SH-SY5Y (cell line): ENCODE data around the gene NID1.
A peak's percentile ranks its signal among the peaks of the same experiment; 100 is the strongest.

ENCODE experiments used
- GATA2 ChIP-seq: IDR thresholded peaks from 2 replicates; pipeline ENCODE4 v1.6.1; 2011; ENCODE audit warnings: mild to moderate bottlenecking, low read depth, low read length
- GATA3 ChIP-seq: IDR thresholded peaks from 2 replicates; pipeline ENCODE4 v1.6.1; 2011; ENCODE audit warnings: low read depth, mild to moderate bottlenecking, low read length, moderate library complexity

NID1 gene

DNA sequence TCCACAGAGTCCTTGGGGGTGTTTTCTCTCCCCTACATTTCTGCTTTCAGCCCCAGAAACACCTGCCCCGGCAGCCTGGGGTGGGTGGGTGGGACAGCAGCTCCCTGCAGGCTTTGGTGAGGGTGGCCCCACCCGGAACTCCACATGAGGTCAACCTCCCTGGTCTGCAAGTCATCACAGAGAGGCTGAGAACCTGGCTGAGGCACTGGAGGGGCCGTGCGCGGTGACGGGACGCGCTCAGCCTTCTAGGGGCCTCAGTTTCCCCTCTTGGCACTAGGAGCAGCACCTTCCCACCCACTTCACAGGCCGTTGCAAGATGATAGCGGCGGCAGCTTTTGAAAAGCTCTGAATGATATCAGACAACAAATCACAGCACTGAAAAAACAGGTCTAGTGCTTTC is 37.7 kb upstream of the NID1 start:
- no peak for TF ChIP-seq GATA2
- TF ChIP-seq GATA3 = no peak

DNA sequence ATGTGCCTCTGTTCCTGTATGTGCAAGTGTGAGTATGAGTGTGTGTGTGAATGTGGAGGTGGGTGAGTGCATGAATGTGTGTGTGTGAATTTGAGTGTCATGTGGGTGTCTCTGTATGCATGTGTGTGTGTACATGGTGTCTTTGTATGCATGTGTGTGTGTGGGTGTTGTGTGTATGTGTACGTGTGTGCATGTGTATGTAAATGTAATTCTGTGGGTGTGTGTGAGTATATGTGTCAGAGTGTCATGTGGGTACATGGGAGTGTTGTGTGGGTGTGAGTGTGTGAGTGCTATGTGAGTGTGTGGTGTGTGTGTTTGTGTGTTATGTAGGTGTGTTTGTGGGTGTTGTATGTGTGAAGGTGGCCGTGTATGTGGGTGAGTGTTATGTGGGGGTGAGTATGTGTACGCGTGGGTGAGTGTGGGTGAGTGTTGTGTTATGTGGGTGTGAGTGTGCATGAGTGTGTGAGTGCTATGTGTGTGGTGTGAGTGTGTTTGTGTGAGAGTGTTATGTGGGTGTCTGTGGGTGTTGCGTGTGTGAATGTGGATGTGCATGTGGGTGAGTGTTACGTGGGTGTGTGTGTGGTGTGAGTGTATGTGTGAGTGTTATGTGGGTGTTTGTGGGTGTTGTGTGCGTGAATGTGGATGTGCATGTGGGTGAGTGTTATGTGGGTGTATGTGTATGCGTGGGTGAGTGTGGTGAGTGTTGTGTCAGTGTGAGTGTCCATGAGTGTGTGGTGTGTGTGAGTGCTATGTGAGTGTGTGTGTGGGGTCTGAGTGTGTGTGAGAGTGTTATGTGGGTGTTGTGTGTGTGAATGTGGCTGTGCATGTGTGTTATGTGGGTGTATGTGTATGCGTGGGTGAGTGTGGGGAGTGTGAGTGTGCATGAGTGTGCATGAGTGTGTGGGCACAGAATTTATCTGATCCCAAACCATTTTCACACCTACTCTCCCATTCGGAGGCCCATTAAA is 36.6 kb upstream of the NID1 start:
- no peak for TF ChIP-seq GATA2
- TF ChIP-seq GATA3 = no peak

DNA sequence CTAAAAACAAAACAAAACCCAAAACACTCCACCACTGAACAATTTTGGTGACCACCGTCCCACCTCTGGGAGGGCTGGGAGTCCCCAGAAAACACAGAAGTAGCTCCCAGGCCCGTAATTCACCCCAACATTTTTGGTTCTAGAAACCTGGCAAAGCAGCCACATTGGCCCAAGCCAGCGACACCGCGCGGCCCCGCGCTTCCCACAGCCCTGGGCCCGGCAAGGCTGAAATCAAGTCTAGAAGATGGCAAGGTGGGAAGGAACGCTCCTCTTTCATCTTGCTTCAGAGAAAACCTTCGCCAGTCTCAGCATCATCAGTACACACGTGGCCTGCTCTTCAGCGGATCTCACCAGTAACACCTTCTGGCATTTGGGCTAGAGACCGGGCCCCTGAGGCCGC is 35.9 kb upstream of the NID1 start:
- no peak for TF ChIP-seq GATA3
- no peak for TF ChIP-seq GATA2

DNA sequence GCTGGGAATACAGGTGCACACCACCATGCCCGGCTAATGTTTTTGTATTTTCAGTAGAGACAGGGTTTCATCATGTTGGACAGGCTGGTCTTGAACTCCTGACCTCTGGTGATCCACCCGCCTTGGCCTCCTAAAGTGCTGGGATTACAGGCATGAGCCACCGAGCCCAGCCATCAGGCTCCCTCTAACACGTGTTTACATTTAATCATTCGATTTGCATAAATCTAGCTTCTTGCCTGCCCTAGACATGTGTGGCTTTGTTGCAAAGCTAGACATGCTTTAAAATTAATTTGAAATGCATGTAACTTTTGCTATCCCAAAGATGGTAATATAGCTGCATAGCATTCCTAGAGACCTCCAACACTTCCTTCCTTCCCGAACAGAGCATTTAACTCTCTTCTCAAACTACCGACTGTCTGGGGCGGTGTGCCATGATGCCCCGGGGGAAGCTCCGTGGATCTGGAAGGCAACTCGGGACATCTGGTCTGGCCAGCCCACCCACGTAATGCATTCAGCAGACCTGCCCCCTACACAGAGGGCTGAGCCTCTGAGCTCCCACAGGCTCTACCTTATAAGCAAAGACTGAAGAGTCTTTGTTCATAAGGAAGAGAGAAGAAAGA is 34.6 kb upstream of the NID1 start:
- TF ChIP-seq GATA2 = no peak
- no peak for TF ChIP-seq GATA3

DNA sequence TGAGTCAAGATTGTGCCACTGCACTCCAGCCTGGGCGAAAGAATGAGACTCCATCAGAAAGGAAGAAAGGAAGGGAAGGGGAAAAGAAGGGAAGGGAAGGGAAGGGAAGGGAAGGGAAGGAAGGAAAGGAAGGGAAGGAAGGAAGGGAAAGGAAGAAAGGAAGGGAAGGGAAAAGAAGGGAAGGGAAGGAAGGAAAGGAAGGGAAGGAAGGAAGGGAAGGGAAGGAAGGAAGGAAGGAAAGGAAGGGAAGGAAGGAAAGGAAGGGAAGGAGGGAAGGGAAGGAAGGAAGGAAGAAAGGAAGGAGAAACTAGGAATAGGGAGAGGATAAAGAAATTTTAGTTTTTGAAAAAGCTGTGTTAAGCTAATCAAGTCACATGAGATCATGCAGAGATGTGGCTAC is 33.4 kb upstream of the NID1 start:
- TF ChIP-seq GATA2 = no peak
- TF ChIP-seq GATA3 = no peak

DNA sequence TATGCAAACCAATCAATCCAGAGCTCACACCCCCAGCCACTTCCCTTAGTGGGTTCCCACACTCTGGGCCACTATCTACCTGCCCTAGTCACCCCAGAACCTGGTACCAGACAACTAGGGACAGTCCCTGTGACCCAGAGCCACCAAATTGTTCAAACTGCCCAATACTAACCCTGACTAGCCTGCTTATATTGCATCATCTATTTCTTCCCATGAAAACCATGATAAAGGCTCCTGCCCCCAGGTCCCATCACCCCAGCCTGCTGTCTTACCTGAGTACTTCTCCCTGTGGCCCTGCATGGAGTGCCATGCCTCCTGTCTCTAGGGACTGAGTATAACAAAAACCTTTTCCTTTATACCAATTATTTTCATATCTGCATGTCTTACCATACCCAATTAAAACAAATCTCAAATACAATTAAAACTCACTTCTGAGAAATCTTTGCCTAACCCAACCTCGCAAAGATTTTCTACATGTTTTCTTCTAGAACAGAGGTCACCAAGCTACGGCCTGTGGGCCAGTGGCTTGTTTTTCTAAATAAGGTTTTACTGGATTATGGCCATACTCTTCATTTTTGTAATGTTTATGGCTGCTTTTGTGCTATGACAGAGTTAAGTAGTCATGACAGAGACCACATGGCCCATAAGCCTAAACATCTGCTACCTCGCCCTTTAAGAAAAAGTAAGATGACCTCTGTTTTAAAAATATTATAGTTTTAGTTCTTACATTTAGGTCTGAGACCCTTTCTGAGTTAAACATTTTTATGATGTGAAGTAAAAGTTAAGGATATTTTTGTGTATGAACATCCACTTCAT is 31.0 kb upstream of the NID1 start:
- TF ChIP-seq GATA2 (no peak), GATA3 (no peak)

DNA sequence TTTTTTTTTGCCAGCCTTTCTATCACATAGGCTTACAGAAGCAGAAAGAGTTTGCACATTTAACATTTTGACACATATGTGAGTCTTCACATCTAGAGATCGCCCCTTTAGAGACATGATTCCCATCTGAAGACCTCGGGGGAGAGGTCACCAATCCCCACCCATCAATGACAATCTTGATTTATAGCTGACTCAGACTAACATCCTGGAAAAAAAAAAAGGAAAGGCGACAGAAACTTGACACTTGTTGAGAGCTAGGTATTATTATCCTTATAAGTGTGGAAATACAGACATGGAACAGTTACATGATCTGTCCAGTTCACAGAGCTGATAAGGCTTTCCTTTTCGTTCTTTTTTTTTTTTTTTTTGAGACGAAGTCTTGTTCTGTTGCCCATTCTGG is 28.0 kb upstream of the NID1 start:
- no peak for TF ChIP-seq GATA2
- no peak for TF ChIP-seq GATA3

DNA sequence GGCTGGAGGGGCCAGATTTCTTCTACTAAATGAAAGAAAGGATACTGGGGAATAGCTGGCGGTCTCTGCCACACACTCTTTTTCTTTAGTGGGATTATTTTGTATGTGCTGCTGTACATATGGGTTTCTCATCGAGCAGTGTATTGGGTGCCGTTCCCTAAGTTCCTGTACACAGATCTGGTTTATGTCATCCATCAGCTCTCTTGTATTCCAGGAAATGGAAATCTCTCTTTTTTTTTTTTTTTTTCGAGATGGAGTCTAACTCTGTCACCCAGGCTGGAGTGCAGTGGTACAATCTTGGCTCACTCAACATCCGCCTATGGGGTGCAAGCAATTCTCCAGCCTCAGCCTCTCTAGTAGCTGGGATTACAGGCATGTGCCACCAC is 27.0 kb upstream of the NID1 start:
- no peak for TF ChIP-seq GATA3
- TF ChIP-seq GATA2 = no peak

DNA sequence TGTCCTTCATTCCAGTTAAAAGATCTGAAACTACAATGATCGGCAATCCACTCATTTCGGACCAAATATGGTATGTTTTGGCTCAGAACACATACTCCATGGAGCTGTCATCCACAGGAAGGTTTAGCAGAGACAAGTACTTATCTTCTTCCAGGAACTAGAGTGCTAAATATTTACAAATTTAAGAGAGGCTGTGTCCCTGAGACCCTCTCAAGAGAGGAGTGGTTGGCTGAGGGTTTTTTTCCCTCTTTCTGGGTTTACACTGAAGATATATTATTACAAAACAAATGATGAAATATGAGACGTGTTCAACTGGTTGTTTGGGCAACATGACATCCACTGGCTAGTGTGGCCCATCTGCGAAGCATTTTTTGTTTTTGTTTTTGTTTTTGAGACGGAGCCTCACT is 25.9 kb upstream of the NID1 start:
- TF ChIP-seq GATA2 (no peak), GATA3 (no peak)

DNA sequence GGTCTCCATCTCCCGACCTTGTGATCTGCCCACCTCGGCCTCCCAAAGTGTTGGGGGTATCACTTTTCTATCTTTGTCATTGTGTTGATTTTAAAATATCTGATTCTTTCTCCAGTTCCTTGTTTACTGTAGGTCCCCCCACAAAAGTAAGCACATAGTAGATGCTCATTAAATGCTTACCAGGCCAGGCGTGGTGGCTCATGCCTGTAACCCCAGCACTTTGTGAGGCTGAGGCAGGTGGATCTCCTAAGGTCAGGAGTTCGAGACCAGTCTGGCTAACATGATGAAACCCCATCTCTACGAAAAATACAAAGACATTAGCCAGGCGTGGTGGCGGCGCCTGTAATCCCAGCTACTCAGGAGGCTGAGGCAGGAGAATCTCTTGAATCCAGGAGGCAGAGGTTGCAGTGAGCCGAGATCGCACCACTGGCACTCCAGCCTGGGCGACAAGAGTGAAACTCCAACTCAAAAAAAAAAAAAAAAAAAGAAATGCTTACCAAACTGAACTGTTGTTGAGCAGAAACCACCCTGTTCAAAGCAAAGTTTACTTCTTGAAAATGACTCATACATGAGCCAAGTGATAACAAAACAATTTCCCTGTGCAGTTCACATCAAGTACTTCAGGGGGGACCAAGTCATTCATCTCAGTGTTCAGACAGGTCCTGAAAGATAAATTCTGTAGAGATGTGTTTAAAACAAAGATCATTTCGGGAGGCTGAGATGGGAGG is 24.3 kb upstream of the NID1 start:
- TF ChIP-seq GATA3 = no peak
- TF ChIP-seq GATA2 = no peak

DNA sequence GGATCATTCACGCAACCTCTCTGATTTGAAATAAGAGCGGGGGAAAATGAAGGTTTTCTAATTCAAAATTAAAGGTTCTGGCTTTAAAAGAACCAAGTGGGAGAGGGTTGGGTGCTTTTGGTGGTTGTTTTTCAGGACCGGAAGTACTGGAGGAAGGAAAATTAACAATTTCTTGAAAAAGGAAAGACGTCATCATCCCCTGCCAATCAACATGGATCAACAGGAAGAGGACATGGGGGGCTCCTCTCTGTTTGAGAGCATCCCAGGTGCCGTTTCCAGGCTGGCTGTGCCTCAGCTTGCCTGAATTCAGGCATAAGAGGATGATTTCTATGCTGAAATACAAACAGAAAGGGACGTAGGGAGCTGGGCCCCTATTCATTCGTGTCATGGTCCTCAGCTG is 21.6 kb upstream of the NID1 start:
- TF ChIP-seq GATA3 (no peak), GATA2 (no peak)

DNA sequence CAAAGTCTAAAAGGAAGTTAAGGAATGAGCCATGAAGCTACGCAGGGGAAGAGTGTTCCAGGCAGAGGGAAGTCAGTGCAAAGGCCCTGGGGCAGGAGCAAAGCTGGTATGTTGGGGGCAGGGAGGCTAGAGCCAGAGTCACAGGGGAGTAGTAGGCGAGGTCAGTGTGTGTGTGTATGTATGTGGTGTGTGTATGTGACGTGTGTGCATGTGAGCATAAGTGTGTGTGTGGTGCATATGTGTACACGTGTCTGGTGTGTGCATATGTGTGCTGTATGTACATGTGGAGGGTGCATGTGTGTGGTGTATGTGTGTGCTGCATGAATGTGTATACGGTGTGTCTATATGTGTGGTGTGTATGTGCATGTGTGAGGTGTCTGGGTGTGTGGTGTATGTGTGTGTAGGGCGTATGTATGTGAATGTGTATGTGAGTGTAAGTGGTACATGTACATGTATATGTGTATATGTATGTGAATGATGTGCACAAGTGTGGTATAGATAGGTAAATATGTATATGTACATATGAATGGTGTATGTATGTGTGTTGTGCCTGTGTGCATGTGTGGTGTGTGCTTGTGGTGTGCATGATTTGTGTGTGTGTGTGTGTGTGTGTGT is 20.8 kb upstream of the NID1 start:
- no peak for TF ChIP-seq GATA3
- TF ChIP-seq GATA2 = no peak

DNA sequence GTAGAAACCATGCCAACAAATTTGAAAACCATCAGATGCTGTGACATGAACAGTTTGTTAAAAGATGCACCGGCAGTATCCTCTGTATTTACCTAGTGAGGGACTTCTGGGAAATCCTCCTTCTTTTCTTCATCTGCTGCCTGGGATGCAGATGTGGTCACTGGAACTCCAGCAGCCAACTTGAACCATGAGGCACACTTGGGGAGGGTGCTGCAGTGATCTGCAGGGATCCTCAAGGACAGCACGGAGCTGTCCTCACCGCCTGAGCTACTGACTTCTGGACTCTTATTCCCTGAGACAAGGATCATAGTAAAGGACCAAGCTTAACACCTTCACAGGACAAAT is 19.5 kb upstream of the NID1 start:
- TF ChIP-seq GATA2 = no peak
- TF ChIP-seq GATA3 = no peak

DNA sequence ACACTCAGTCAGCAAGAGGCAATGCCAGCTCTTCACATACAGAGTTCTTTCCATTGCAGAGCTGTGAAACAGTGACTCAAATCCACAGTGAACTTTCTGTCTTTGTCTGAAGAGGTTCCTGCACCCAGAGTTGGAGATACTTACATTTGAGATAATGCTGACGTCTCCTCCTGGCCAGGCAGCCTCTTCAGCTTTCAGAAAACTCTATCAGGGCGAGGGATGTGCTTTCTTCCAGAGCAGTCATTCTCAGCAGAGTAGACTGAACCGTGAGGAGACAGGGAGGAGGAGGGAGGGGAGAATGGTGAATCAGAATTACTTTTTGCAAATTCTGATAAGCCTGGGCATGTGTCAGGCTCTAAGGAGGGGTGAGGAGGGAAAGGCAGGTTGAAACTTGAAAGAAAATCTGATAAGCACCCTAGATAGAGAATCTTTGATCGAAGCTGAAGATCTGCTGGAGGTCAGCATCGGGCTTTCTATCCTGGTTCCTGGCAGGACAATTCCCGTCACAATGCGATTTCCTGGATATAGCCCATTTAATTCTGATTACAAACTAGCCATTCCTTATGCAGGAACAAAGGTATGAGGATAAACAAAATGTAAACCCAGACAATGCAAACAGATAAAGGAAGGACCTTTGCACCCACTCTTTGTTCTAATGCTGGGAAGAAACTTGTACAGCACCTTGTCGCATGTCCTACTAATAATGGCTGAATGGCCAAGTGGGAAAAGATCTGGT is 18.9 kb upstream of the NID1 start:
- 0 out of 2 replicates have a peak, but pooled peaks have one; percentile 2 for TF ChIP-seq GATA2
- TF ChIP-seq GATA3 = no peak
